ENCODE measurements around the gene MAP3K4. TPM values are rescaled to one million over a fixed set of nuclear protein-coding genes. Genes with fewer than 3 reads are reported as not detected.

MAP3K4 gene
- total RNA-seq, 2 donors from 2014 or later = 32.1 to 42.2 TPM

- Histone ChIP-seq H3K27me3 (no peaks in the 10 kb centered on the region), H3K4me3 (no peak overlapping the region), H3K27ac (no peak overlapping the region), H3K9me3 (no peaks in the 10 kb centered on the region), H3K36me3 (no peaks in the 10 kb centered on the region), H3K9ac (ENCODE audit: low read depth in 2 of 2, low read length in 2 of 2) (no peak overlapping the region), H3K4me1 (no peaks in the 10 kb centered on the region)
- intact Hi-C loops (cut with DNase I) = no loop called here
- no peak for DNase-seq
- TF ChIP-seq, protein P1, sequence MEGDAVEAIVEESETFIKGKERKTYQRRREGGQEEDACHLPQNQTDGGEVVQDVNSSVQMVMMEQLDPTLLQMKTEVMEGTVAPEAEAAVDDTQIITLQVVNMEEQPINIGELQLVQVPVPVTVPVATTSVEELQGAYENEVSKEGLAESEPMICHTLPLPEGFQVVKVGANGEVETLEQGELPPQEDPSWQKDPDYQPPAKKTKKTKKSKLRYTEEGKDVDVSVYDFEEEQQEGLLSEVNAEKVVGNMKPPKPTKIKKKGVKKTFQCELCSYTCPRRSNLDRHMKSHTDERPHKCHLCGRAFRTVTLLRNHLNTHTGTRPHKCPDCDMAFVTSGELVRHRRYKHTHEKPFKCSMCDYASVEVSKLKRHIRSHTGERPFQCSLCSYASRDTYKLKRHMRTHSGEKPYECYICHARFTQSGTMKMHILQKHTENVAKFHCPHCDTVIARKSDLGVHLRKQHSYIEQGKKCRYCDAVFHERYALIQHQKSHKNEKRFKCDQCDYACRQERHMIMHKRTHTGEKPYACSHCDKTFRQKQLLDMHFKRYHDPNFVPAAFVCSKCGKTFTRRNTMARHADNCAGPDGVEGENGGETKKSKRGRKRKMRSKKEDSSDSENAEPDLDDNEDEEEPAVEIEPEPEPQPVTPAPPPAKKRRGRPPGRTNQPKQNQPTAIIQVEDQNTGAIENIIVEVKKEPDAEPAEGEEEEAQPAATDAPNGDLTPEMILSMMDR (IDR thresholded peaks at IDR 0.05) = no peak
Observed at GRCh38 chr6:161128230-161128629, 136.7 kb downstream of the MAP3K4 start.

GRCh38 chr6:161128680-161129196, 137.2 kb downstream of the MAP3K4 start:
- H3K9me3 ChIP-seq = no peaks in the 10 kb centered on the region
- no peaks in the 10 kb centered on the region for H3K36me3 ChIP-seq
- intact Hi-C loops (cut with DNase I) = no loop called here
- H3K27ac ChIP-seq = no peak overlapping the region
- no peak overlapping the region for H3K4me3 ChIP-seq
- TF ChIP-seq, protein P1 (IDR thresholded peaks at IDR 0.05) = no peak
- DNase-seq = no peak
- no peak overlapping the region for H3K9ac ChIP-seq (ENCODE audit: low read depth in 2 of 2, low read length in 2 of 2)
- no peaks in the 10 kb centered on the region for H3K27me3 ChIP-seq
- H3K4me1 ChIP-seq = no peaks in the 10 kb centered on the region

DNA sequence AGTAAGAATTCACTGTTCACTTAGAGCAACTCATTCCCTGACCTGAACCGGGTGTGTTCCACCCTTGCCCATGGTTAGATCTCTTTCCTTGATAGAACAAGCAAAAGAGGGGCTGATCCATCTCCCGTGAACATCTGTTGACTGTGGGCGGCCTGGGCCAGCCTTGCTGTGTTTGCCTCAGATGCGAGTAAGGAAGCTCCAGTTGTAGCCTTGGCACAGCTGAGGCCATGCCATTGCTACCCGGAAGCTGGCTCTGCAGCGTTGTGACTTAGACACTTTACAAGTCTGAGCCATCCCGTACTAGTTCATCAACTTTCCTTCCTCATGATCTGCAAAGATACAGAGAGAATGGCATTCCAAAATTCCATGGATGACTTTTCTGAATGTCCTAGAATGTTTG, 139.0 kb downstream of the MAP3K4 start:
- intact Hi-C loops (cut with DNase I) = no loop called here
- Histone ChIP-seq H3K9me3 (no peaks in the 10 kb centered on the region), H3K4me3 (no peak overlapping the region), H3K27ac (no peak overlapping the region), H3K27me3 (no peaks in the 10 kb centered on the region), H3K36me3 (no peaks in the 10 kb centered on the region), H3K4me1 (no peaks in the 10 kb centered on the region), H3K9ac (ENCODE audit: low read depth in 2 of 2, low read length in 2 of 2) (no peak overlapping the region)
- TF ChIP-seq, protein P1 (IDR thresholded peaks at IDR 0.05) = no peak
- no peak for DNase-seq

- Histone ChIP-seq H3K4me1 (no peaks in the 10 kb centered on the region), H3K9ac (ENCODE audit: low read depth in 2 of 2, low read length in 2 of 2) (no peak overlapping the region), H3K36me3 (no peaks in the 10 kb centered on the region), H3K4me3 (no peak overlapping the region), H3K27me3 (no peaks in the 10 kb centered on the region), H3K27ac (no peak overlapping the region), H3K9me3 (no peaks in the 10 kb centered on the region)
- TF ChIP-seq, protein P1 (IDR thresholded peaks at IDR 0.05) = no peak
- intact Hi-C loops (cut with DNase I) = no loop called here
- no peak for DNase-seq
Observed at GRCh38 chr6:161130967-161131766, 139.6 kb downstream of the MAP3K4 start.

DNA sequence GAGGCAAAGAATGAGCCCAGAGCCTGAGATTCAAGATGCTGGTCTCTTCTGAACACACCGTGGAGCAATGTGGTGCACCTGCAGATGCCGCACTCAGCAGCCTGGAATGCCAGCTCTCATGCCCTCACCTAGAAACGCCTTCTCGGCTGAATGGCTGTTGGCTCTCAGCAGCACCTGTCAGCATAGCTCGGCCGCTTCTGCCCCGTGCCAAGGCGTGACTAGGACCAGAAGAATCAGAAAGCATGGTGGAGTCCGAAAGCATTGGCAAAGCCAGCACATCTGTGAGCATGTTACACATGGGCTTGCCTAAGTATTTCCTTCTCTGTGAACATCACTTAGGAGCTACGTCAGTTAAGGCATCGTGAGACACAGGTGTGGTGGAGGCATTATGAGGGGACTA, 140.8 kb downstream of the MAP3K4 start:
- Histone ChIP-seq H3K36me3 (no peaks in the 10 kb centered on the region), H3K9ac (ENCODE audit: low read depth in 2 of 2, low read length in 2 of 2) (no peak overlapping the region), H3K9me3 (no peaks in the 10 kb centered on the region), H3K4me3 (no peak overlapping the region), H3K27ac (no peak overlapping the region), H3K4me1 (no peaks in the 10 kb centered on the region), H3K27me3 (no peaks in the 10 kb centered on the region)
- TF ChIP-seq, protein P1 (IDR thresholded peaks at IDR 0.05) = no peak
- intact Hi-C loops (cut with DNase I) = no loop called here
- DNase-seq = no peak

Data from colonic mucosa (tissue), 4 donors.